NCI-H345 (cell line): ENCODE measurements around the gene TMEM41B.
"Not testable (repeated sequence)": the region's sequence is repeated elsewhere in the genome, so short reads cannot be mapped to it uniquely, and the experiment has no call there.

Source experiments
- DNase-seq: peaks from one replicate; lab custom pipeline; 2025; lab: John Stamatoyannopoulos, UW

The TMEM41B gene

GRCh38 chr11:9259981-9260837, 54.2 kb downstream of the TMEM41B start:
- no peak for DNase-seq

- DNase-seq, result not testable (repeated sequence)
Observed at GRCh38 chr11:9258279-9258678, 56.1 kb downstream of the TMEM41B start.

GRCh38 chr11:9254416-9254815, 60.0 kb downstream of the TMEM41B start:
- no peak for DNase-seq

GRCh38 chr11:9253086-9253485, 61.3 kb downstream of the TMEM41B start:
- no peak for DNase-seq

- DNase-seq, result no peak
Observed at GRCh38 chr11:9251311-9251710, 63.1 kb downstream of the TMEM41B start.

- no peak for DNase-seq
Observed at GRCh38 chr11:9250139-9250582, 64.2 kb downstream of the TMEM41B start.

GRCh38 chr11:9249252-9249651, 65.1 kb downstream of the TMEM41B start:
- no peak for DNase-seq

GRCh38 chr11:9247863-9248262, 66.5 kb downstream of the TMEM41B start:
- DNase-seq, result no peak

GRCh38 chr11:9236242-9236641, 78.2 kb downstream of the TMEM41B start:
- not testable (repeated sequence) for DNase-seq

GRCh38 chr11:9232482-9232881, 81.9 kb downstream of the TMEM41B start:
- DNase-seq, result no peak

- no peak for DNase-seq
Observed at GRCh38 chr11:9231848-9232177, 82.6 kb downstream of the TMEM41B start.
